GM19324 (cell line): ENCODE measurements around the gene TRPV4.

Experiments used
- ATAC-seq: cut with Tn5 transposase; IDR thresholded peaks from one replicate; pipeline ENCODE4 v1.9.1; 2021; ENCODE audit warnings: mild to moderate bottlenecking, moderate library complexity; ENCODE audit not compliant: unreplicated experiment, low FRiP score

Gene TRPV4

GRCh38 chr12:109810954-109811623 lies 22.1 kb downstream of the TRPV4 start:
- ATAC-seq = no peak

GRCh38 chr12:109808876-109809646 lies 24.1 kb downstream of the TRPV4 start:
- ATAC-seq = no peak

- ATAC-seq = no peak
These were observed 25.1 kb downstream of the TRPV4 start for GRCh38 chr12:109807954-109808643.

- no peak for ATAC-seq
These were observed 28.1 kb downstream of the TRPV4 start for GRCh38 chr12:109804820-109805761.

- no peak for ATAC-seq
These were observed 29.5 kb downstream of the TRPV4 start for GRCh38 chr12:109803678-109804077.

GRCh38 chr12:109802828-109803227 lies 30.4 kb downstream of the TRPV4 start:
- ATAC-seq = no peak

- no peak for ATAC-seq
These were observed 32.7 kb downstream of the TRPV4 start for GRCh38 chr12:109800536-109800935.

- ATAC-seq = no peak
These were observed 34.5 kb downstream of the TRPV4 start for GRCh38 chr12:109798691-109799090.

- no peak for ATAC-seq
These were observed 35.1 kb downstream of the TRPV4 start for GRCh38 chr12:109797905-109798669.

GRCh38 chr12:109796057-109796456 lies 37.1 kb downstream of the TRPV4 start:
- no peak for ATAC-seq

GRCh38 chr12:109795023-109795422 lies 38.2 kb downstream of the TRPV4 start:
- no peak for ATAC-seq

GRCh38 chr12:109793826-109794501 lies 39.2 kb downstream of the TRPV4 start:
- no peak for ATAC-seq

- ATAC-seq = no peak
These were observed 39.8 kb downstream of the TRPV4 start for GRCh38 chr12:109793411-109793810.

GRCh38 chr12:109792992-109793391 lies 40.2 kb downstream of the TRPV4 start:
- no peak for ATAC-seq

- ATAC-seq = no peak
These were observed 43.6 kb downstream of the TRPV4 start for GRCh38 chr12:109789526-109790048.

GRCh38 chr12:109786799-109787198 lies 46.4 kb downstream of the TRPV4 start:
- no peak for ATAC-seq

- ATAC-seq = no peak
These were observed 47.3 kb downstream of the TRPV4 start for GRCh38 chr12:109785854-109786253.

GRCh38 chr12:109783965-109784244 lies 49.3 kb downstream of the TRPV4 start:
- ATAC-seq = no peak
